Spleen (tissue), 7 donors: ENCODE data around the gene NTRK2.

Experiments used
- POLR2A ChIP-seq, 3 donors: fragments of 450-650 bp; IDR thresholded peaks; one replicate each; pipeline ENCODE4 v1.5.1; 2017; ENCODE audit warnings: antibody characterized with exemption in 3 of 3, mild to moderate bottlenecking in 1 of 3
- POLR2AphosphoS5 ChIP-seq, 3 donors: sonication (generic); formaldehyde crosslinking; IDR thresholded peaks; one replicate each; pipeline ENCODE4 v1.5.1; 2017; ENCODE audit warnings: antibody characterized with exemption in 3 of 3
- TF ChIP-seq, protein P1 (sequence below), 11 experiments: fragments of 200-600 bp in 7 of 11; fragments of 450-650 bp in 4 of 11; sonication (generic) in 4 of 11; IDR thresholded peaks in 8 of 11; conservative IDR thresholded peaks in 3 of 11; 1 replicate in 7 of 11; 2 replicates in 4 of 11; pipeline versions ENCODE4 v1.4.0 to v1.8.0; 2016 to 2021; ENCODE audit warnings: antibody characterized with exemption in 11 of 11, inconsistent platforms in 4 of 11, mild to moderate bottlenecking in 1 of 11
- donor health status: DM: no; HTN: no; CAD: no; lungs with moderate emphysema.
- donor health status: DM: no; HTN: no; CAD: no.
- donor health status: DM: no; HTN: no; CAD: no.

DNA sequence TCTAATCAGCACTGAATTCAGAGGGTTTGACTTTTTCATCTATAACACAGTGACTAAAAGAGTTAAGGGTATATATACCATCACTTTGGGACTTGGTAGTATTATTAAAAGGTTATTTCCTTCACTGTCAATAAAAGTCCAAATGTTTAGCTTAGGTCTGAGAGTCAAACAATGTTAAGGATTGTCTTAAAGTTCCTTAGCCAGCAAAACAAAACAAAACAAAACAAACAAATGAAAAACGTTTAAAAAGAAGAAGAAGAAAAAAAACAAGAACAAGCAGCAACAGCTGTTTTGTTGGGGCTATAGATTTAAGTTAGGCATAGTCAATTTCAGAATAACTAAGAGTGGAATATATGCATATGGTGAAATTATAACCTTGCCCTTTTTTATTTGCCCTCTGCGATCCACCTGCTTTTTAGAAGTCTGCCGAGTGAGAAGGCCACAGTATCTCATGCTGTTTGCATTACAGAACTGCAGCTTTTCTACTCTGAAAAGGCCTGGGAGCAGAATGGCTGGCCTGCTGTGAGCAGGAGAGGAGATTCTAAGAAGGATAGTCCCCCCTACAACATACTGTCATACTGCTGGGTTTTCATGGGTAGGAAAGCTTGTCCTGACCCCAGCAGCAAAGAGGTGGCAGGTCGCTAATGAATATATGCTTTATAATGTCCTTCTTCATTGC, 141.7 kb downstream of the NTRK2 start:
- TF ChIP-seq, protein P1, sequence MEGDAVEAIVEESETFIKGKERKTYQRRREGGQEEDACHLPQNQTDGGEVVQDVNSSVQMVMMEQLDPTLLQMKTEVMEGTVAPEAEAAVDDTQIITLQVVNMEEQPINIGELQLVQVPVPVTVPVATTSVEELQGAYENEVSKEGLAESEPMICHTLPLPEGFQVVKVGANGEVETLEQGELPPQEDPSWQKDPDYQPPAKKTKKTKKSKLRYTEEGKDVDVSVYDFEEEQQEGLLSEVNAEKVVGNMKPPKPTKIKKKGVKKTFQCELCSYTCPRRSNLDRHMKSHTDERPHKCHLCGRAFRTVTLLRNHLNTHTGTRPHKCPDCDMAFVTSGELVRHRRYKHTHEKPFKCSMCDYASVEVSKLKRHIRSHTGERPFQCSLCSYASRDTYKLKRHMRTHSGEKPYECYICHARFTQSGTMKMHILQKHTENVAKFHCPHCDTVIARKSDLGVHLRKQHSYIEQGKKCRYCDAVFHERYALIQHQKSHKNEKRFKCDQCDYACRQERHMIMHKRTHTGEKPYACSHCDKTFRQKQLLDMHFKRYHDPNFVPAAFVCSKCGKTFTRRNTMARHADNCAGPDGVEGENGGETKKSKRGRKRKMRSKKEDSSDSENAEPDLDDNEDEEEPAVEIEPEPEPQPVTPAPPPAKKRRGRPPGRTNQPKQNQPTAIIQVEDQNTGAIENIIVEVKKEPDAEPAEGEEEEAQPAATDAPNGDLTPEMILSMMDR (IDR thresholded peaks at IDR 0.05 in 8 of 11, conservative IDR thresholded peaks at IDR 0.05 in 3 of 11) = no peak
- TF ChIP-seq POLR2AphosphoS5 (IDR thresholded peaks at IDR 0.05) = no peak
- TF ChIP-seq POLR2A (IDR thresholded peaks at IDR 0.05) = no peak
